C4-2B (cell line): ENCODE data around the gene OPA3.

ENCODE experiments used
- CTCF ChIP-seq: fragments of 450-650 bp; conservative IDR thresholded peaks from 2 replicates; pipeline ENCODE4 v1.5.1; 2017; ENCODE audit warnings: mild to moderate bottlenecking
- ZFX ChIP-seq: fragments of 450-650 bp; IDR thresholded peaks from 2 replicates; pipeline ENCODE4 v1.6.1; 2017

- TF ChIP-seq CTCF, result no peak
- TF ChIP-seq ZFX, result no peak
Observed at GRCh38 chr19:45531349-45531748, 53.3 kb downstream of the OPA3 start.
